Glutamatergic neuron (in vitro differentiated cells): Measurements from ENCODE around the gene CSNK1D. TPM values are rescaled to one million over a fixed set of nuclear protein-coding genes. Genes with fewer than 3 reads are reported as not detected.

Source experiments
- DNase-seq: peaks from one replicate; pipeline ENCODE4 v3.0.0; 2022
- H3K27ac Mint-ChIP-seq: one replicate; pipeline ENCODE4 v1.8.0; 2020; ENCODE audit warnings: mild to moderate bottlenecking, mixed read lengths, inconsistent platforms; ENCODE audit not compliant: unreplicated experiment
- H3K27me3 Mint-ChIP-seq: one replicate; pipeline ENCODE4 v1.8.0; 2020; ENCODE audit warnings: mild to moderate bottlenecking, moderate library complexity, mixed read lengths, inconsistent platforms; ENCODE audit not compliant: unreplicated experiment
- H3K36me3 Mint-ChIP-seq: one replicate; pipeline ENCODE4 v1.8.0; 2020; ENCODE audit warnings: mild to moderate bottlenecking, mixed read lengths, inconsistent platforms; ENCODE audit not compliant: unreplicated experiment
- H3K4me1 Mint-ChIP-seq: one replicate; pipeline ENCODE4 v1.8.0; 2020; ENCODE audit warnings: mild to moderate bottlenecking, low read depth, mixed read lengths, inconsistent platforms; ENCODE audit not compliant: unreplicated experiment
- H3K4me3 Mint-ChIP-seq: one replicate; pipeline ENCODE4 v1.8.0; 2020; ENCODE audit warnings: mild to moderate bottlenecking, mixed read lengths, inconsistent platforms; ENCODE audit not compliant: unreplicated experiment
- H3K9me3 Mint-ChIP-seq: one replicate; pipeline ENCODE4 v1.8.0; 2020; ENCODE audit warnings: mild to moderate bottlenecking, moderate library complexity, mixed read lengths, inconsistent platforms; ENCODE audit not compliant: unreplicated experiment
- total RNA-seq: library from RNA; stranded (reverse); fragmentation: NEBNext Ultra II Directional; extraction: Animal tissue kit (Norgen Biotek cat#: 25700); gene quantifications from one replicate; pipeline ENCODE4 v1.2.1, GENCODE V29; 2021; ENCODE audit not compliant: unreplicated experiment
- TF ChIP-seq, protein P1 (sequence below): fragments of 200-600 bp; sonication (generic); IDR thresholded peaks from one replicate; pipeline ENCODE4 v1.5.0; 2021; ENCODE audit not compliant: partially characterized antibody, unreplicated experiment

Gene CSNK1D
- total RNA-seq, 1 donor from 2014 or later, result 211 TPM

DNA sequence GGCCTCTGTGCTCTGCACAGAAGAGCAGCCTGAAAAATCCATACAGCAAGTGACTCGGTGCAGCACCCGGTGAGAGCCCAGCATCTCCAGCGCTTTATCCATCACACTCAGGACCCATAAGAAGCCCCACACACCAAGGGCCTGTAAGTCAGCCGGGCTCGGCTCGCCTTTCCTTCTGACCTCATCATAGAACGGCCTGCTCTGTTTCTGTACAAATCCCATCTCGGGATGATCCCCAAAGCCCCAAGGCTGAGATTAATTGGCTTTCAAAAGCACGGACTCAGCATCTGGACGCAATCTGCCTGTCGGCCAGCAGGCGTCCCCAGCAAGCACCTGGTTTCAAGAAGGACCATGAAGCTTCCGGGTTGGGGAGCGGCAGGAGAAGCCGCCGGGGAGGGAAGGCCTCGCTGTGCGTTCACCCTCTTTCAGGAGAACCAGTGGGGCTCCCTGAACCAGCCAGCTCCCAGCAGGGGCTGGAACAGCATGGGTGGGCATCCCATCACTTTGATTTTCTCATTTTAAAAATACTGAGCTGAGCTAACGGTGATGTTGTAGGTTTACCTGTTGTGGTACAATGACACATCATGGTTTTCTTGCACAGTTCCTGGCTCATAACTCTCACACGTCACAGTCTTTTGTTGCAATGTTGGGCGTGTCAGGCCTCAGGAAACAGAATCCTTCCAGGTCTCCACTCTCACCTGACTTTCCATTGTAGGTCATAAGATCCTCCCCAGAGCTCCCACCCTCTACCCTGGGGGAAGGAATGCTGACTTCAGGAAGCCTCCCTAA, 67.6 kb downstream of the CSNK1D start:
- Mint-ChIP-seq H3K27ac (peak overlapping the region; percentile 95), H3K36me3 (no peaks in the 10 kb centered on the region), H3K4me3 (peak overlapping the region; percentile 76), H3K4me1 (peaks cover 16% of the 10 kb centered on the region), H3K27me3 (peaks cover 6% of the 10 kb centered on the region), H3K9me3 (peaks cover 9% of the 10 kb centered on the region)
- DNase-seq, result peak; percentile 88
- TF ChIP-seq, protein P1, sequence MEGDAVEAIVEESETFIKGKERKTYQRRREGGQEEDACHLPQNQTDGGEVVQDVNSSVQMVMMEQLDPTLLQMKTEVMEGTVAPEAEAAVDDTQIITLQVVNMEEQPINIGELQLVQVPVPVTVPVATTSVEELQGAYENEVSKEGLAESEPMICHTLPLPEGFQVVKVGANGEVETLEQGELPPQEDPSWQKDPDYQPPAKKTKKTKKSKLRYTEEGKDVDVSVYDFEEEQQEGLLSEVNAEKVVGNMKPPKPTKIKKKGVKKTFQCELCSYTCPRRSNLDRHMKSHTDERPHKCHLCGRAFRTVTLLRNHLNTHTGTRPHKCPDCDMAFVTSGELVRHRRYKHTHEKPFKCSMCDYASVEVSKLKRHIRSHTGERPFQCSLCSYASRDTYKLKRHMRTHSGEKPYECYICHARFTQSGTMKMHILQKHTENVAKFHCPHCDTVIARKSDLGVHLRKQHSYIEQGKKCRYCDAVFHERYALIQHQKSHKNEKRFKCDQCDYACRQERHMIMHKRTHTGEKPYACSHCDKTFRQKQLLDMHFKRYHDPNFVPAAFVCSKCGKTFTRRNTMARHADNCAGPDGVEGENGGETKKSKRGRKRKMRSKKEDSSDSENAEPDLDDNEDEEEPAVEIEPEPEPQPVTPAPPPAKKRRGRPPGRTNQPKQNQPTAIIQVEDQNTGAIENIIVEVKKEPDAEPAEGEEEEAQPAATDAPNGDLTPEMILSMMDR, result peak; percentile 88

DNA sequence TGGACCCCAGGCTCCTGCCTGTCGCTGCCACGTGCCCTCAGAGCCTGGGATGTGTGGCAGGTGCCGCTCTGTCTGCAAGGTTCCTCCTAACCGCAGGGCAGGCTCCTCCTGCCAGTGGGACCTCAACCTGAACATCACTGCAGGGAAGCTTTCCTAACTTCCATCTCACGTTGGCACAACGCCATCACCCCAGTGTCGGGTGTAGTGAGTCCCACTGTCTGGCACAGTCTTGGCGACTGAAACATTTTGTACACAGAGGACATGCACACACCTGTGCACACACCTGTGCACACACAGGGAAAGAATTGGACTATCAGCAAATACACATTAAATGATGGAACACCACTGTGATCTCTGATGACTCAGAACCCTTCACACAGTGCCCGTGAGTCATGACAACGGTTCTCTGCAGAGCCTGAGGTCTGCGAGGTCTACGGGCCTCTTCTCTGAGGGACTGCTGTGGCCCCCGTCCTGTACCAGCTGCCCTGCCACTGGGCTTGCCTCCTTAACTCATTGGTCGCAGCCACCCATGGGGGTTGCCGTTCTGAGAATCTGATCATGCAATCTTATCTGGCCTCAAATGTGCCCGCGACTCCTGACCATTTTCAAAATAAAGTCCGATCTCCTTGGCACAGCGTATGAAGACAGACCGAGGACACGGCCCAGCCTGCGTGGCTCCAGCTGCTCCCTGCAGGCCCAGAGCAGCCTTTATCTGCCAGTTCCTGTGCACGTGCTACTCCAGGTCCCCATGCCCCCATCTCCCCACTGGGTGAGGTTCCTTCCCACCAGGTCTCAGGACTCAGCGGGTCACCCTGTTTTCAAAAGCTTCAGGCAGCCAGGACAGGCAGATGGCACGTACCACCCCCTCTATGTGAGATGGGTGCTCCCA, 68.4 kb downstream of the CSNK1D start:
- H3K4me3 Mint-ChIP-seq, result peak overlapping the region; percentile 76
- peak overlapping the region; percentile 95 for H3K27ac Mint-ChIP-seq
- no peak for DNase-seq
- peaks cover 16% of the 10 kb centered on the region for H3K4me1 Mint-ChIP-seq
- no peaks in the 10 kb centered on the region for H3K36me3 Mint-ChIP-seq
- H3K27me3 Mint-ChIP-seq, result peaks cover 6% of the 10 kb centered on the region
- TF ChIP-seq, protein P1, result no peak
- peaks cover 9% of the 10 kb centered on the region for H3K9me3 Mint-ChIP-seq

DNA sequence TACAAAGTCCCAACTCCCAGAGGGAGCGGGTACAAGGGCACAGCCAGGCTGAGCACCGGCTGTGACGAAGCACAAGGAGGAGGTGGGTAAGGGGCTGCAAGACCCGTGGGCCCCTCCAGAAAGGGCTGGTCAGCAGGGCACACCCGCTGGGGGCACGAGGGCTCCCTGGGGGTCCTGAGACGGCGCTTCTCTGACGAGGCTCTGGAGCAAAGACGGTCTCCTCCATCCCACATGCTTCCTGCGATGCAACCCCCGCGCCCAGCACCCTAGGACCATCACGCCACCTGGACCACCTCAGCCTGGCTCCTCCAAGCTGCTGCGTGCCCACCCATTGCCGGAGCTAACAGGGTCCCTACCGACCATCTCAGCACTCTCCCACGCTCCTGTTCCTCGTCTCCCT, 69.6 kb downstream of the CSNK1D start:
- no peak for DNase-seq
- peaks cover 6% of the 10 kb centered on the region for H3K27me3 Mint-ChIP-seq
- no peak overlapping the region for H3K27ac Mint-ChIP-seq
- peaks cover 16% of the 10 kb centered on the region for H3K4me1 Mint-ChIP-seq
- H3K36me3 Mint-ChIP-seq, result no peaks in the 10 kb centered on the region
- H3K4me3 Mint-ChIP-seq, result no peak overlapping the region
- peaks cover 7% of the 10 kb centered on the region for H3K9me3 Mint-ChIP-seq
- TF ChIP-seq, protein P1, result no peak

DNA sequence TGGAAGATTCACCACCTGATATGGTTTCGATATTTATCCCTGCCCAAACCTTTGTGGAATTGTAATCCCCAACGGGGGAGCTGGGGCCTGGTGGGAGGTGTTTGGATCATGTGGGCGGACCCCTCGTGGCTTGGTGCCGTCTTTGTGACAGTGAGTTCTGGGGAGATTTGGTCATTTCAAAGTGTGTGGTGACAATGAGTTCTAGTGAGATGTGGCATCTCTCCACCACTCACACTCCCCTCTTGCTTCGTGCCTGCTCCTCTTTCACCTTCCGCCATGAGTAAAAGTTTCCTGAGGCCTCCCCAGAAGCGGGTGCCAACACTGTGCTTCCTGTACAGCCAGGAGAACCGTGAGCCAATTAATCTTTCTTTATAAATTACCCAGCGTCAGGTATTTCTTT, 70.5 kb downstream of the CSNK1D start:
- H3K27me3 Mint-ChIP-seq, result peaks cover 6% of the 10 kb centered on the region
- TF ChIP-seq, protein P1, result no peak
- no peak overlapping the region for H3K4me3 Mint-ChIP-seq
- no peaks in the 10 kb centered on the region for H3K36me3 Mint-ChIP-seq
- peaks cover 16% of the 10 kb centered on the region for H3K4me1 Mint-ChIP-seq
- no peak for DNase-seq
- peaks cover 6% of the 10 kb centered on the region for H3K9me3 Mint-ChIP-seq
- no peak overlapping the region for H3K27ac Mint-ChIP-seq
